OCI-LY7 (cell line): ENCODE measurements around the gene SLC26A8.

Experiments
- EZH2phosphoT487 ChIP-seq: fragments of 200-600 bp; sonication (generic); IDR thresholded peaks from 2 replicates; pipeline ENCODE4 v1.6.1; 2018; ENCODE audit warnings: low read depth, borderline replicate concordance, mild to moderate bottlenecking, mixed run types, antibody characterized with exemption, low read length, moderate library complexity, mixed read lengths
- TF ChIP-seq, protein P1 (sequence below): fragments of 200-600 bp; sonication (generic); conservative IDR thresholded peaks from 2 replicates; pipeline ENCODE4 v1.5.1; 2014; ENCODE audit warnings: mild to moderate bottlenecking, antibody characterized with exemption, low read length, moderate library complexity, mixed read lengths

GRCh38 chr6:35962779-35963560, 61.5 kb downstream of the SLC26A8 start:
- TF ChIP-seq, protein P1, sequence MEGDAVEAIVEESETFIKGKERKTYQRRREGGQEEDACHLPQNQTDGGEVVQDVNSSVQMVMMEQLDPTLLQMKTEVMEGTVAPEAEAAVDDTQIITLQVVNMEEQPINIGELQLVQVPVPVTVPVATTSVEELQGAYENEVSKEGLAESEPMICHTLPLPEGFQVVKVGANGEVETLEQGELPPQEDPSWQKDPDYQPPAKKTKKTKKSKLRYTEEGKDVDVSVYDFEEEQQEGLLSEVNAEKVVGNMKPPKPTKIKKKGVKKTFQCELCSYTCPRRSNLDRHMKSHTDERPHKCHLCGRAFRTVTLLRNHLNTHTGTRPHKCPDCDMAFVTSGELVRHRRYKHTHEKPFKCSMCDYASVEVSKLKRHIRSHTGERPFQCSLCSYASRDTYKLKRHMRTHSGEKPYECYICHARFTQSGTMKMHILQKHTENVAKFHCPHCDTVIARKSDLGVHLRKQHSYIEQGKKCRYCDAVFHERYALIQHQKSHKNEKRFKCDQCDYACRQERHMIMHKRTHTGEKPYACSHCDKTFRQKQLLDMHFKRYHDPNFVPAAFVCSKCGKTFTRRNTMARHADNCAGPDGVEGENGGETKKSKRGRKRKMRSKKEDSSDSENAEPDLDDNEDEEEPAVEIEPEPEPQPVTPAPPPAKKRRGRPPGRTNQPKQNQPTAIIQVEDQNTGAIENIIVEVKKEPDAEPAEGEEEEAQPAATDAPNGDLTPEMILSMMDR = no peak
- TF ChIP-seq EZH2phosphoT487 = no peak
